HAP-1 (cell line): ENCODE data around the gene KIF23.
"Not testable (repeated sequence)": the region's sequence is repeated elsewhere in the genome, so short reads cannot be mapped to it uniquely, and the experiment has no call there.

Experiments used
- DNase-seq, 2 experiments: peaks; one replicate each; pipeline ENCODE4 v3.0.0-alpha.2; 2016 to 2020; ENCODE audit warnings: low spot score in 2 of 2
- H3K27me3 ChIP-seq: fragments of 250-450 bp; sonication (Bioruptor Pico); 2 replicates; pipeline ENCODE4 v1.5.1; 2020; ENCODE audit warnings: low read depth, mild to moderate bottlenecking, moderate library complexity
- H3K36me3 ChIP-seq: fragments of 250-450 bp; sonication (Bioruptor Pico); replicated peaks from 2 replicates; pipeline ENCODE4 v1.5.1; 2020; ENCODE audit warnings: mild to moderate bottlenecking
- H3K4me1 ChIP-seq: fragments of 250-450 bp; sonication (Bioruptor Pico); 2 replicates; pipeline ENCODE4 v1.5.1; 2020; ENCODE audit warnings: mild to moderate bottlenecking
- H3K4me3 ChIP-seq: fragments of 250-450 bp; sonication (Bioruptor Pico); 2 replicates; pipeline ENCODE4 v1.5.1; 2020; ENCODE audit warnings: mild to moderate bottlenecking, moderate library complexity
- H3K9me3 ChIP-seq: fragments of 250-450 bp; sonication (Bioruptor Pico); 2 replicates; pipeline ENCODE4 v1.5.1; 2020; ENCODE audit warnings: mild to moderate bottlenecking, moderate library complexity
- in situ Hi-C: fragments of 300-500 bp; cut with MboI; formaldehyde crosslinking; loops from 3 replicates; pipeline ENCODE4 v1.14.3; 2020; ENCODE audit warnings: low sequenced_read_pairs, inconsistent platforms, mixed read lengths

Gene KIF23

DNA sequence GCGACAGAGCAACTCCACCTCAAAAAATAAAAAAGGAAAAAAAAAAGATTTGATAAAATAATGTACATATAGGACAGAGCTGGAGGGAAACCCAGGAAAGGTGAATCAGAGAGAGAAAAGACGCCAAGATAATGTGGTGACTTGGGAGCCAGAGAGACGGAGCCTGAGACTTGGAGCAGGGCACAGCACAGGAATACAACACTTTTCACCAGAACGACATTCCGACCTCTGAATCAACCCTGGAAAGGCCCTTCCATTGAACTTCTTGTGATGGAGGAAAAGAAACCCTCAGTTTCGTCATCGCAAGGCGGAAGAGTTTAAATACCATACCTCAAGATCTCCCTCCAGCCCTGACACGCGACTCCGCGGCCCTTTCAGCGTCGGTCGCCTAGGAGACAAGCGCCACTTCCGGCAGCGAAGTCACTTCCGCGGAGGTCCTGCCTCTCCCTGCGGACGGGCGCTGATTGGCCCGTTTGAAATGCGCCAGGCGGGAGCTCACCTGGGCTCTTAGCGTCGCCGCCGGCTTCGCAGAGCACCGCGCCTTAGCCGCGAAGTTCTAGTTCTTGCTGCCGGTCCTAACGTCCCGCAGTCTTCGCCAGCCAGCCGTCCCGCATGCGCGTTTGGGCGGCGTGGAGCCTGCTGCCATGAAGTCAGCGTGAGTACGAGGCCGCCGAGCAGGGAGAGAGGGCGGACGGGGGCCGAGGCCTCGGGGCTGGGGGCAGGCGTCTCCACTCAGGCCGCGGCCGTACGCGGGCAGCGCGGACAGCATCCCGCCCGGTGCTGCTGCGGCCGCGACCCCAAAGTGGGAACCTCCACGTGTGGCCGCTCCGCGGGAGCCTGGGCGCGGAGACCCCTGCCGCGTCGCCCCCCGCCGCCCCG lies at the start of gene KIF23:
Gene KIF23, plus strand, starts transcription at position 528 of the 879 bp plus-strand sequence. Its CDS starts 117 bp downstream, at position 645.
- in situ Hi-C loops: no loop called here
- DNase-seq: peak; percentile 99 to 100
- peaks cover 37% of the 10 kb centered on the region for H3K36me3 ChIP-seq

DNA sequence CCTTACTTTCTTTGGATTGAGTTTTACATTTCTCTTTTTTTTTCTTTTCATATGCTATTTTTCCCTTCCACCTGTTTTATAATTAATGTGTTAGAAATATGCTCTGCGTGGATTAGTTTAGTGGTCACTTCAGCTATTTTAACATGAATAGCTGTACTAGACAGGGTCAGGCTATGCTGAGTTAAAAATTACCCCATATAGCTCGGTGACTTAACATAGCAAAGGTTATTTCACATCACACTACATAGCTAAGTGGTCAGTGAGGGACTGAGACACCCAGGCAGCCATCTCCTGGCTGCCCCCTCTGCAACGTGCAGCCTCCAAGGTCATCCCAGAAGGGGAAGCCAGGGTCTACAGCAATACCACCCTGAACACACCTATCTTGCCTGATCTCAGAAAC lies 46.9 kb upstream of the KIF23 start:
- no peak for DNase-seq
- Histone ChIP-seq H3K9me3 (no peaks in the 10 kb centered on the region), H3K27me3 (no peaks in the 10 kb centered on the region), H3K36me3 (no peaks in the 10 kb centered on the region), H3K4me1 (peaks cover 10% of the 10 kb centered on the region), H3K4me3 (no peak overlapping the region)
- in situ Hi-C loops: no loop called here

More for the DNA sequence above, at the start of gene KIF23:
- H3K4me1 ChIP-seq: peaks cover 19% of the 10 kb centered on the region
- H3K27me3 ChIP-seq: no peaks in the 10 kb centered on the region
- H3K9me3 ChIP-seq: no peaks in the 10 kb centered on the region
- H3K4me3 ChIP-seq: peak within 1 kb of the TSS; percentile 67

DNA sequence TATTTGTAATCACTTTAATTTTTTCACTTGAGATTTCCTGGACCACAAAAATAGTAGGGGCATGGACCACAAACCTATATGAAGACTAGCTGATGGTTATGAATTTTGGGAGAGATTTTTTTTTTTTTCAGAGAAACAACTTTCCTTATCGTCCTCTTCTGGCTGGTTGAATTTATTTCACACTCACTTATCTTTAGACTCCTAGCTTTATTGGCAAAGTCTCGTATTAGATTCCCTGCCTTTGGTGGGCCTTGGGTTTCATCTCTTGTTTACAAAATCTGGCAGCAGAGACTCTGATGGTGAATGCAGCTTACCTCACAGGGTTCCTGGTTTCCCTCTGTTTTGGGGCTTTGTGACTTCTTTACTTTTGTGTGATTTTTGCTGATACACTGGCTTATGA lies 44.5 kb upstream of the KIF23 start:
- Histone ChIP-seq H3K4me3 (no peak overlapping the region), H3K36me3 (no peaks in the 10 kb centered on the region), H3K4me1 (peaks cover 10% of the 10 kb centered on the region), H3K9me3 (no peaks in the 10 kb centered on the region), H3K27me3 (no peaks in the 10 kb centered on the region)
- in situ Hi-C loops: no loop called here
- DNase-seq: no peak

DNA sequence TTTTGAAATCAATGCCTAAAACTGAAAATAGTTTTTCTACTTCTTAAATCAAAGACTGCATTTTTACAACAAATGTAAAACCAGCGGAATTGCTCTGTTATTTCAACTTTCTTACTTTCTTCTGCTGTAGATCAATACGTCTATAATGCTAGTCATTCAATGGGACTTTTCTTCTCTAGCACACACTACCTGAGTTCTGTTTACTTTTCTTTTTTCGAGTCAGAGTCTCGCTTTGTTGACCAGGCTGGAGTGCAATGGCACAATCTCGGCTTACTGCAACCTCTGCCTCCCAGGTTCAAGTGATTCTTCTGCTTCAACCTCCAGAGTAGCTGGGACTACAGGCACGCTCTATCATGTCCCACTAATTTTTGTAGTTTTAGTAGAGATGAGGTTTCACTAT lies 40.7 kb upstream of the KIF23 start:
- peaks cover 10% of the 10 kb centered on the region for H3K4me1 ChIP-seq
- H3K4me3 ChIP-seq: no peak overlapping the region
- in situ Hi-C loops: no loop called here
- H3K27me3 ChIP-seq: no peaks in the 10 kb centered on the region
- DNase-seq: no peak
- H3K9me3 ChIP-seq: no peaks in the 10 kb centered on the region
- H3K36me3 ChIP-seq: no peaks in the 10 kb centered on the region

DNA sequence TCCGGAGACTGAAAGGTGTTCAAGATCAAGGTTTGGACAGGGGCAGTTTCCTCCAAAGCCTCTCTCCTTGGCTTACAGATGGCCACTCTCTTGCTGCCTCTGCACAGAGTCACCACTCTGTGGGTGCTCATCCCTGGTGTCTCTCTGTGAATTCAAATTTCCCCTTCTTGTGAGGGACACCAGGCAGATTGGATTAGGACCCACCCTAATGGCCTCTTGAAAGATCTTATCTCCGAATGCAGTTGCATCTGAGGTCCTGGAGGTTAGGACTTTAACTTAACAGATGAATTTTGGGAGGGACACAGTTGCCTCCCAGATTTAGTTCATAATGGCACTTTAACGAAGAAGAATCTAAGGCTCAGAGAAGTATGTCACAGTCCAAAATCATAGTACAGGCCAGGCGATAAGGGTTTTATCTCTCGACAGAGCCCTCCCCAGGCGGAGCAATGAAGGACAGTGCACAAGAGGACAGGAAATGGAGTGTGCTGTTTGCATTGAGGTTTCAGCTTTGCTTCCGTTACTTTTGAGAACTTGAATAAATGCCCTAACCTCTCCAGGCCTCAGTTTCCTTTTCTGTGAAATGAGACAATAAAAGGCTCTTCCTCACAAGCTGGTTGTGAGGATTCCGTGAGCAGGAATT lies 38.9 kb upstream of the KIF23 start:
- Histone ChIP-seq H3K4me1 (peaks cover 10% of the 10 kb centered on the region), H3K36me3 (no peaks in the 10 kb centered on the region), H3K9me3 (no peaks in the 10 kb centered on the region), H3K27me3 (no peaks in the 10 kb centered on the region), H3K4me3 (no peak overlapping the region)
- in situ Hi-C loops: no loop called here
- no peak for DNase-seq

DNA sequence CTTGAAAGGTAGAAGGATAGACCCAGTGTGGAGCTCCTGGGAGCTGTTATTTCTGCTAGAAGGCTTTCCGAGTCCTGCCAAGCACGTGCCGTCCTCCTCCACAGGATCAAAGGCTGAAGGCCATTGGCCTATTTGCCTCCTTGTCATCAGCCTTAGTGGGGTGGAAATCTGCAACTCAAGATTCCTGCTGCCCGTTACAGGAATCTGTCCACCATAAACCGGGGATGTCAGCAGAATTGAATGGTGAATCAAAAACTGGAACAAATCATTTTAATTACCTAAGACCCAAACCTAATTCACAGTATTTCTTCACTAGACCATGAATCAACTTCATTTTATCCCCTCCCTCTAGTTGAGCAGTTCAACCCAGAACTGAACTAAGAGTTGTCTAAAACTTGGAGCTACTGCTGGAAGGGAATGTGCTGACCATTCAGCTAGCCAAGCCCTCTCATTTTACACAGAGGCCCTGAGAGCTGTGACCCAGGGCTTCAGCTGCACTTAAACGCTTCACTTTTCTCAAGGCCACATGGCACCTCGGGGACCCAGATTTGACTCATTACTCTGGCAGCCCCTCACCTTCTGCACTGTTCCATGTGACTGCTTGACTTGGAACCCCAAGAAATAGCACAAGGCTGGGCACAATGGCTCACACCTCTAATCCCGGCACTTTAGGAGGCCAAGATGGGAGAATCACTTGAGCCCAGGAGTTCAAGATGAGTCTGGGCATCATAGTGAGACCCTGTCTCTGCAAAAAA lies 36.8 kb upstream of the KIF23 start:
- in situ Hi-C loops: no loop called here
- Histone ChIP-seq H3K36me3 (no peaks in the 10 kb centered on the region), H3K4me1 (no peaks in the 10 kb centered on the region), H3K27me3 (no peaks in the 10 kb centered on the region), H3K4me3 (no peak overlapping the region), H3K9me3 (no peaks in the 10 kb centered on the region)
- no peak for DNase-seq

DNA sequence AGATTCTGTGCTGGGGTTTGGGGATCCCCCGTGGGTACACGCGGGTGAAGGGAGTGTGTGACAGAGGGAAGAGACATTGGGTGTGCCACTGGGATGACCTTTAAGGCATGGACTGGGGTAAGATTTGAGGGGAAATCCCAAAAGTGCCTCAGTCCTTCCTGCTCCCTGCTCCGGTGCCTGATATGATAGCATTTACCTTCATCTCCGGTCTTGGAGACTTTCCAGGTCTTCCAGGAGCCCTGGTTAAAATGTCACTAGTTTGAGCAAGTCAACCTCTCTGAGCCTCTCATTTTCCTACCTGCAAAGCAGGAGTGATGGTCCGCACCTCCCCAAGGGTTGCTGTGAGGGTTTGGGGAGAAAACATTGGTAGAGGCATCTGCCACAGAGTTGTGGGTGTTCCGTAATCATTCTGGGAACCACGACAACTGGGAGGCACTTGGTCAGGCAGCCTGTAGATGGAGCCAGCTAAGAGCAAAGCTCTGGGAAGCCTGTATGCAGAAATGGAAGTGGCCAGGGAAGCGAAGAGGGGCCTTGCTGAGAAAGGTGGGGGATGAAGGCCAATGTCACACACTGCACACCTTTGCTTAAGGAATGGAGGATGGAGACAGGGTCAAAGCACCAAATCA lies 33.9 kb upstream of the KIF23 start:
- H3K27me3 ChIP-seq: no peaks in the 10 kb centered on the region
- no peak overlapping the region for H3K4me3 ChIP-seq
- in situ Hi-C loops: no loop called here
- H3K4me1 ChIP-seq: no peaks in the 10 kb centered on the region
- no peaks in the 10 kb centered on the region for H3K36me3 ChIP-seq
- no peaks in the 10 kb centered on the region for H3K9me3 ChIP-seq
- DNase-seq: no peak

DNA sequence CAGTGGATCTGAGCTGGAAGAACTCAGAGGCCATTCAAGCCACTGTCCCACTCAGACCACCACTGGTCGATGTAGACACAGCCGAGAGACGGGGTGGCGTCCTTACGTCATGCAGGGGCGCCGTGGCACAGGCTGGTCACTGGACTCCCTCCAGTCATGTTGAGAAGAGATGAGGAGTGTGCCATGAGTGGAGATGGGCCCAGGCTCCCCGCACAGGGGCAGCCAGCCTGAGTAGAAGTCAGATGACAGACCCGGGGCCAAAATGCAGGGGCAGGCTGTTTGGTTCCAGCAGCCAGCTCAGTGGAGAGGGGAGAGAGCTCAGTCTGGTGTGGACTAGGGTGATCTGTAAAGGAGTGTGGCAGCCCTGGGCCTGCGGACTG lies 33.4 kb upstream of the KIF23 start:
- Histone ChIP-seq H3K4me3 (no peak overlapping the region), H3K27me3 (no peaks in the 10 kb centered on the region), H3K36me3 (no peaks in the 10 kb centered on the region), H3K4me1 (no peaks in the 10 kb centered on the region), H3K9me3 (no peaks in the 10 kb centered on the region)
- in situ Hi-C loops: no loop called here
- peak in 1 of 2 experiments; percentile 7 for DNase-seq

DNA sequence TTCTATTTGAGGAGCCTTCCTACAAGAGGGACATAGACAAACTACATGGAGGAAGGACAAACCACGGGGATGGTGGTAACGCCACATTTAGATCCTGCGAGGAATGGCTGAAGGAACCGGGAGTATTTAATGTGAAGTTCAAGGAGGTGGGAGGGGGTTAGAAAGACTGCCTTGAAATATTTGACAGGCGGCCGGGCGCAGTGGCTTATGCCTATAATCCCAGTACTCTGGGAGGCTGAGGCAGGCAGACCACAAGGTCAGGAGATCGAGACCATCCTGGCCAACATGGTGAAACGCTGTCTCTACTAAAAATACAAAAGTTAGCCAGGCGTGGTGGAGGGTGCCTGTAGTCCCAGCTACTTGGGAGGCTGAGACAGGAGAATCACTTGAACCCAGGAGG lies 32.0 kb upstream of the KIF23 start:
- in situ Hi-C loops, H3K36me3 ChIP-seq, H3K9me3 ChIP-seq, H3K27me3 ChIP-seq, H3K4me1 ChIP-seq, DNase-seq, H3K4me3 ChIP-seq: not testable (repeated sequence)

DNA sequence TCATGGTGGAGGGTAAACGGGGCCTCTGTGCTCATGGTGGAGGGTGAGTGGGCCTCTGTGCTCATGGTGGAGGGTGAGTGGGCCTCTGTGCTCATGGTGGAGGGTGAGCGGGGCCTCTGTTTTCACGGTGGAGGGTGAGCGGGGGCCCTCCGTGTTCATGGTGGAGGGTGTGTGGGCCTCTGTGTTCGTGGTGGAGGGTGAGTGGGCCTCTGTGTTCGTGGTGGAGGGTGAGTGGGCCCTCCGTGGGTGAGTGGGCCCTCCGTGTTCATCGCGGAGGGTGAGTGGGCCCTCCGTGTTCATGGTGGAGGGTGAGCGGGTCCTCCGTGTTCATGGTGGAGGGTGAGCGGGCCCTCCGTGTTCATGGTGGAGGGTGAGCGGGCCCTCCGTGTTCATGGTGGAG lies 30.1 kb upstream of the KIF23 start:
- H3K4me3 ChIP-seq, in situ Hi-C loops, H3K27me3 ChIP-seq, H3K36me3 ChIP-seq, H3K4me1 ChIP-seq, H3K9me3 ChIP-seq: not testable (repeated sequence)
- DNase-seq: peak in 1 of 2 experiments; percentile 3

DNA sequence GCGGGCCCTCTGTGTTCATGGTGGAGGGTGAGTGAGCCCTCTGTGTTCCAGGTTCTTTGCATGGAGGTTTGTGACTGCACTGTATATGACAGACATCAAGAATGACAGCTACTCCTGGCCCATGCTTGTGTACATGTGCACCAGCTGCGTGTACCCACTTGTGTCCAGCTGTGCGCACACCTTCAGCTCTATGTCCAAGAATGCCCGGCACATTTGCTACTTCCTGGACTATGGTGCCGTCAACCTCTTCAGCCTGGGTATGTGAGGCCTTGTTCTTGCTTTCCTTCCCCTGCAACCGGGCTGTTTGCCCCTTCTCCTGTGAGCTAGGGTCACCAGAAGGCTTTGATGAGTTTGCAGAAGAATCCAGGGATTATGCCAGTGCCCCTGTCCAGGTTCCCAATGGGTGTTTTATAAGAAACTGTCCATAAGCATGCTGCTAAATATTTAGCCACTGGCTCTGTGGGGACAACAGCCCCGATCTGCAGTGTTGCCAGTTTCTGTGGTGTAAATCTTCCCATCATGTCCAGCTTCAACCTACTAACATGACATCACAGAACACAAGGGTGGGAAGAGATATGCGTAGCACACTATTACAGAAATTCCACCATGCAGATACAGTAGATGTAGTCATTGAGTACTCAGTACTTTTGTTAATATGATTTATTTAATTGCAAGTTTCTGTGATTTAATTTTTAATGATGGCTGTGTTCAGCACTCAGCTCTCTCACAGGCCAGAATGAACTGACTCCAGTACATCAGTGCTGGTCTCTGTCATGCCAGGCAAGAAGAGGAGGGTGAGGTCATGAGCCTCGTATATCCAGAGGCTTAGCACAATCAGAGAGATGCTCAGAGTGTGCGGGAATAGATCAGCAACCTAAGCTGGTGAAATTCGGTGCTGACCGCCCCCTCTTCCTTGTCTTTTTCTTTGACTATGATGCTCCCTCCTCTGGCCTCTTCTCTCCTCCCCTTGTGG lies 29.2 kb upstream of the KIF23 start:
- DNase-seq: peak in 1 of 2 experiments; percentile 5
- Histone ChIP-seq H3K4me3 (no peak overlapping the region), H3K9me3 (no peaks in the 10 kb centered on the region), H3K4me1 (no peaks in the 10 kb centered on the region), H3K36me3 (no peaks in the 10 kb centered on the region), H3K27me3 (no peaks in the 10 kb centered on the region)
- in situ Hi-C loops: no loop called here

DNA sequence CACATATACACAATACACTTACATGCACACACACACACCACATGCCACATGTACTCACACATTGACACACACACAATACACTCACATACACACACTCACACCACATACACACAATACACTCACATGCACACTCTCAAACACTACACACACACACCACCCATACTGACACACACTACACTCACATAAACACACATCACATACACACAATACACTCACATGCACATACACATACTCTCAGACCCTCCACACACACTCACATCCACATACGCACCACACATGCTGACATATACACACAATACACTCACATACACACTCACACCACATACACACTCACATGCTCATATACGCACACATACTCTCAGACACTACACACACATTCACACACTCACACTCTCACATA lies 28.3 kb upstream of the KIF23 start:
- H3K27me3 ChIP-seq: no peaks in the 10 kb centered on the region
- no peaks in the 10 kb centered on the region for H3K36me3 ChIP-seq
- DNase-seq: no peak
- H3K4me3 ChIP-seq: no peak overlapping the region
- H3K9me3 ChIP-seq: no peaks in the 10 kb centered on the region
- H3K4me1 ChIP-seq: no peaks in the 10 kb centered on the region
- in situ Hi-C loops: no loop called here

DNA sequence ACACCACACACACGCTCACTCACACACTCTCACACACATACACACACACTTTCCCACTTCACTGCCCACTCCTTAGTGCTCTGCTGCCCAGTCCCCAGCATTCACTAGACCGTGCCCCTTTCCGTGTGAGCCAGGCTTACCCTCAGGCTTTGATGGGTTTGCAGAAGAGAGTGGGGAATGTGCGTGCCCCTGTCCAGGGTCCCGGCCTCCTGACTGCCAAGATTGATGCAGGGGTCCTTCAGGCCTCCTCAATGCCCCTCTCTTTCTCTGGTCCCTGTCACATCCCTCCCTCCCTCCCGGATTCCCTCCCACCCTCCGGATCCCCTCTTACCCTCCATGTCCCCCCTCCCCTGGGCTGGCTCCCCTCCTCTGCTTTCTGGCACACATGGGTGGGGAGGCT lies 27.9 kb upstream of the KIF23 start:
- H3K9me3 ChIP-seq: no peaks in the 10 kb centered on the region
- no peaks in the 10 kb centered on the region for H3K4me1 ChIP-seq
- no peaks in the 10 kb centered on the region for H3K27me3 ChIP-seq
- in situ Hi-C loops: no loop called here
- no peak overlapping the region for H3K4me3 ChIP-seq
- peak in 1 of 2 experiments; percentile 9 for DNase-seq
- no peaks in the 10 kb centered on the region for H3K36me3 ChIP-seq
